ENCODE measurements around the gene GNG11.

DNA sequence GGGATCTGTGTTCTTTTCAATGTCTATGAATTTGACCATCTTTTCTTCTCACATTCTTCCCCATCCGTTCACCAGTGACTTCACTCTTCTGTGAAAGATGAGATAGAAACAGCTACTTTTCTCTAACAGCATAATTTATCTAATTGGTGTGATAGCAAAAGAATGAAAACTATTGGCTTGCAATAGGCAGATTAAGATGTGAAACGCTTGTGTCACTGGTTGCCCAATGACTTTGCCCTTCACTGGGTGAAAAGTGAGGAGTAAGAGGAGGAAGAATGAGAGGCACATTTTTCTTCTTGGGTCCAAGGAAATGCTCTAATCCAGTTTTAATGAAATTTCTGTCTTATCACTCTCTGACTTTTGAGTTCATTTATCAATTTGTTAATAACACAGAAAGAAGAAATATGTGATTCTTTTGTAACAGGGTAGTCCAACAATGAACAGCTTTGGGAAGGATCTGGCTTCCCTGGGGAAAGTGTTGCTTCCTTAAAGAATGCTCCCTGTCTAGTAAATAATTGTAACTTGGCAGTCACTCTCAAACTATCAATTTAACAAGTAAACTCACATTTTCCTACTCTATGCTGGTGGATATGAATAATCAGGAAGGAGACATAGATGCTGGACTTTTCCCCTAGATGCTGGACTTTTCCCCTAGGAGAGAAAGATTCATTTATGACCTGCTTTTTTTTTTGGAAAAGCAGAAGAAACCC is 47.5 kb downstream of the GNG11 start:
- TF ChIP-seq, protein P1, sequence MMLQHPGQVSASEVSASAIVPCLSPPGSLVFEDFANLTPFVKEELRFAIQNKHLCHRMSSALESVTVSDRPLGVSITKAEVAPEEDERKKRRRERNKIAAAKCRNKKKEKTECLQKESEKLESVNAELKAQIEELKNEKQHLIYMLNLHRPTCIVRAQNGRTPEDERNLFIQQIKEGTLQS (IDR thresholded peaks at IDR 0.05), result no peak
- TF ChIP-seq POLR2AphosphoS5 (IDR thresholded peaks at IDR 0.05; ENCODE audit: low read depth, low read length) (no peak), POLR2A (IDR thresholded peaks at IDR 0.05; ENCODE audit: borderline replicate concordance, extremely low read depth, insufficient read depth, insufficient read length) (no peak)

All from HCT116 (cell line).